Sigmoid colon (tissue), 4 donors: ENCODE measurements around the gene PIK3R5.

Experiments used
- POLR2AphosphoS5 ChIP-seq, 4 donors: sonication (generic); formaldehyde crosslinking; IDR thresholded peaks; one replicate each; pipeline ENCODE4 v1.6.1; 2017; ENCODE audit warnings: antibody characterized with exemption in 4 of 4
- TF ChIP-seq, protein P1 (sequence below), 4 experiments: fragments of 450-650 bp in 3 of 4; fragments of 200-600 bp in 1 of 4; IDR thresholded peaks; one replicate each; pipeline ENCODE4 v1.5.1; 2016 to 2019; ENCODE audit warnings: antibody characterized with exemption in 4 of 4, mild to moderate bottlenecking in 3 of 4, moderate library complexity in 2 of 4

DNA sequence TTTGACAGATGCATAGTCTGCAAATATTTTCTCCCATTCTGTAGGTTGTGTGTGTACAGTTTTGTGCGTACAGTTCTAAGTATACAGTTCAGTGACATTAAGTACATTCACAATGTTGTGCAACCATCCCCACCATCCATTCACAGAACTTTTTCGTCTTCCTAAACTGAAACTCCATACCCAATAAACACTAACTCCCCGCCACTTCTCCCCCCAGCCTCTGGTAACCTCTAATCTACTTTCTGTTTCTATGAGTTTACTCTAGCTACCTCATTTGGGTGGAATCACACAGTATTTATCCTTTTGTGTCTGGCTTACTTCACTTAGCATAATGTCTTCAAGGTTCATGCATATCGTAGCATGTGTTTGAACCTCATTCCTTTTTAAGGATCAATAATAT lies 14.3 kb downstream of the PIK3R5 start:
- TF ChIP-seq, protein P1, sequence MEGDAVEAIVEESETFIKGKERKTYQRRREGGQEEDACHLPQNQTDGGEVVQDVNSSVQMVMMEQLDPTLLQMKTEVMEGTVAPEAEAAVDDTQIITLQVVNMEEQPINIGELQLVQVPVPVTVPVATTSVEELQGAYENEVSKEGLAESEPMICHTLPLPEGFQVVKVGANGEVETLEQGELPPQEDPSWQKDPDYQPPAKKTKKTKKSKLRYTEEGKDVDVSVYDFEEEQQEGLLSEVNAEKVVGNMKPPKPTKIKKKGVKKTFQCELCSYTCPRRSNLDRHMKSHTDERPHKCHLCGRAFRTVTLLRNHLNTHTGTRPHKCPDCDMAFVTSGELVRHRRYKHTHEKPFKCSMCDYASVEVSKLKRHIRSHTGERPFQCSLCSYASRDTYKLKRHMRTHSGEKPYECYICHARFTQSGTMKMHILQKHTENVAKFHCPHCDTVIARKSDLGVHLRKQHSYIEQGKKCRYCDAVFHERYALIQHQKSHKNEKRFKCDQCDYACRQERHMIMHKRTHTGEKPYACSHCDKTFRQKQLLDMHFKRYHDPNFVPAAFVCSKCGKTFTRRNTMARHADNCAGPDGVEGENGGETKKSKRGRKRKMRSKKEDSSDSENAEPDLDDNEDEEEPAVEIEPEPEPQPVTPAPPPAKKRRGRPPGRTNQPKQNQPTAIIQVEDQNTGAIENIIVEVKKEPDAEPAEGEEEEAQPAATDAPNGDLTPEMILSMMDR (IDR thresholded peaks at IDR 0.05): no peak
- no peak for TF ChIP-seq POLR2AphosphoS5 (IDR thresholded peaks at IDR 0.05)
